Left ventricle myocardium inferior (tissue), 1 donor: ENCODE results near the gene CFTR. TPM values are rescaled to one million over a fixed set of nuclear protein-coding genes. Genes with fewer than 3 reads are reported as not detected.

Experiments
- DNase-seq: peaks from one replicate; pipeline ENCODE4 v3.0.0-alpha.2; 2020
- H3K27ac ChIP-seq: fragments of 200-600 bp; replicated peaks from 2 replicates; pipeline ENCODE4 v1.8.0; 2021
- H3K27me3 ChIP-seq: fragments of 200-600 bp; 2 replicates; pipeline ENCODE4 v1.8.0; 2021; ENCODE audit warnings: low read depth
- H3K36me3 ChIP-seq: fragments of 200-600 bp; 2 replicates; pipeline ENCODE4 v1.8.0; 2021
- H3K4me1 ChIP-seq: fragments of 200-600 bp; 2 replicates; pipeline ENCODE4 v1.8.0; 2021
- H3K4me3 ChIP-seq: fragments of 200-600 bp; 2 replicates; pipeline ENCODE4 v1.8.0; 2021; ENCODE audit warnings: mild to moderate bottlenecking, moderate library complexity
- H3K9me3 ChIP-seq: fragments of 200-600 bp; replicated peaks from 2 replicates; pipeline ENCODE4 v1.8.0; 2021
- CTCF ChIP-seq: fragments of 200-600 bp; IDR thresholded peaks from 2 replicates; pipeline ENCODE4 v1.8.0; 2021; ENCODE audit warnings: antibody characterized with exemption, mild to moderate bottlenecking, borderline replicate concordance
- intact Hi-C: fragments of 100-400 bp; cut with micrococcal nuclease; formaldehyde crosslinking; loops from one replicate; pipeline ENCODE4 v1.11.0; 2022
- total RNA-seq: library from RNA; stranded (reverse); fragmentation: NEBNext Ultra II Directional; extraction: Animal tissue kit (Norgen Biotek cat#: 25700); gene quantifications from one replicate; pipeline ENCODE4 v1.2.1, GENCODE V29; 2021
- donor health status: DM: no; HTN: yes; CAD: no; lungs with severe emphysema.

Gene CFTR
- total RNA-seq, 1 donor from 2014 or later: 0.11 TPM

GRCh38 chr7:117639966-117640365 is 160.1 kb downstream of the CFTR start:
- H3K4me1 ChIP-seq: peaks cover 3% of the 10 kb centered on the region
- peaks cover under 1% of the 10 kb centered on the region for H3K9me3 ChIP-seq
- no peak for DNase-seq
- TF ChIP-seq CTCF: no peak
- no peak overlapping the region for H3K4me3 ChIP-seq
- no peaks in the 10 kb centered on the region for H3K27me3 ChIP-seq
- no peaks in the 10 kb centered on the region for H3K36me3 ChIP-seq
- intact Hi-C loops: no loop called here
- H3K27ac ChIP-seq: no peak overlapping the region

- no peaks in the 10 kb centered on the region for H3K9me3 ChIP-seq
- no peak for DNase-seq
- intact Hi-C loops: no loop called here
- no peaks in the 10 kb centered on the region for H3K27me3 ChIP-seq
- no peak for TF ChIP-seq CTCF
- no peak overlapping the region for H3K4me3 ChIP-seq
- H3K36me3 ChIP-seq: no peaks in the 10 kb centered on the region
- H3K4me1 ChIP-seq: peaks cover 3% of the 10 kb centered on the region
- H3K27ac ChIP-seq: no peak overlapping the region
Observed at GRCh38 chr7:117640465-117640864, 160.6 kb downstream of the CFTR start.

DNA sequence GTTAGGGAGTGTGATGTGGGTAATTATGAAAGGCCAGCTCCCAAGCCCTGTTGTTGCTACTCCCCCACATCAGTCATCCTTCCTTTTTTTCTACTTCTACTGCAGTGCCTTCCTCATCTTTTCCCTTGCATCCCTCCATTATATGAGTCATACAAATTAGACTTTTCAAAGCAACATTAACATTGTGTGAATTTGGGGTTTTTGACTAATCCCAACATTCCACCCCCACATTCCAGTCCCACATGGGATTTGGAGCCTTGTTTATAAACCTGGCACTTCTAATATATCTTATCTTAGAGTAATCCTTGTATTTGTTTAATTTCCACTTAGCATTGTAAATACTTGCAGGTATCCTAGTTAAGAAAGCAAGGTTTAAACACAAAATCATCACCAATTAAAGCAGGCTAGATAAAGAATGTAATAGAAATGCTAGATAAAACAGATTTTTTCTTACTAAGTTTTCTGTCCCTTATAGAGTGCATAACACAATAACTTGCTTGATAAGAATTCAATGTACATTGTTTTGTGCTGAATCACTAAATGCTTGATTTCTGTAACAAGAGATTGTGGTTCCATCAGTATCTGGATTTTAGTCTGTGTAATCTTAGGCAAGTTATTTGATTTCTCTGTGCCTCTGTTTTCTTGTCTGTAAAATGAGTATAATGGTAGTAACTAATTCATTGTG is 165.8 kb downstream of the CFTR start:
- Histone ChIP-seq H3K4me1 (peaks cover 3% of the 10 kb centered on the region), H3K9me3 (no peaks in the 10 kb centered on the region), H3K4me3 (no peak overlapping the region), H3K27me3 (no peaks in the 10 kb centered on the region), H3K27ac (no peak overlapping the region), H3K36me3 (no peaks in the 10 kb centered on the region)
- DNase-seq: no peak
- TF ChIP-seq CTCF: no peak
- intact Hi-C loops: no loop called here

DNA sequence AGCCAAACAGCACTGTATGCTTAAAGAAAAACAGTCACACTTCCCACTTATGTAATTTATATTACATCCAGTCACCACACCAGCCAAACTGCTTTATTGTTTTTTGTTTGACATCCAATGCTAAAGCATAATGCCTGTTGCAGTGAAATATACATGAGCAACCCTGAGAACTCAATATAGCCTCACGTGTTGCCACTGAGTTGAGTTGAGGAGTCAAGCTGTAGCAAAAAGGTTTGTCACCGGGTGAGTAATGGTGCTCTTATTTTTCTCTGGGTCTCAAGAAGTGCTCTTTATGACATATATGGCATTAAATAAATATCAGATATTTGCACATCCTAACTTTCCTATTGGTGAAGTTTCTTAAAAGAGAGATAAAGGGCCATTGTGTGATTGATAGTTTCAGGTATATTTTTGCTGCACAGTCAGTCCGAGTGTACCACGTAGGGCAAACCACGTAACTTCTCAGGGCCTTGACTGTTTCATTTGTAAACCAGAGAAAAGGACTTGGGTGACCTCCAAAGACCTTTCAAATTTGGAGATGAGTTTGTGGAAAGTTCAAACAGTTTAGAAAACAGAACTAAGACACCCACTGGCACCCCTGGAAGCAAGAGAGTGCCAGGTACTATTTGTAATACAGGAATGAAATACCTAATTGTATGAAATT is 168.5 kb downstream of the CFTR start:
- no peak for TF ChIP-seq CTCF
- Histone ChIP-seq H3K36me3 (no peaks in the 10 kb centered on the region), H3K27me3 (no peaks in the 10 kb centered on the region), H3K4me1 (no peaks in the 10 kb centered on the region), H3K4me3 (no peak overlapping the region), H3K27ac (no peak overlapping the region), H3K9me3 (no peaks in the 10 kb centered on the region)
- intact Hi-C loops: no loop called here
- DNase-seq: no peak

GRCh38 chr7:117652943-117653680 is 173.3 kb downstream of the CFTR start:
- TF ChIP-seq CTCF: no peak
- no peak for DNase-seq
- H3K9me3 ChIP-seq: no peaks in the 10 kb centered on the region
- H3K27me3 ChIP-seq: no peaks in the 10 kb centered on the region
- no peak overlapping the region for H3K4me3 ChIP-seq
- no peak overlapping the region for H3K27ac ChIP-seq
- intact Hi-C loops: no loop called here
- no peaks in the 10 kb centered on the region for H3K36me3 ChIP-seq
- no peaks in the 10 kb centered on the region for H3K4me1 ChIP-seq
